ENCODE measurements around the gene THSD4. TPM values are rescaled to one million over a fixed set of nuclear protein-coding genes. Genes with fewer than 3 reads are reported as not detected.

Gene THSD4
- total RNA-seq, 4 donors from 2014 or later = 16.6 to 25.3 (median 24.1) TPM

GRCh38 chr15:71629781-71630474, 514.7 kb downstream of the THSD4 start:
- Histone ChIP-seq H3K9me3 (no peaks in the 10 kb centered on the region), H3K4me1 (peaks cover 8% of the 10 kb centered on the region), H3K27ac (no peak overlapping the region), H3K4me3 (no peak overlapping the region), H3K27me3 (no peaks in the 10 kb centered on the region), H3K36me3 (no peaks in the 10 kb centered on the region)
- DNase-seq (ENCODE audit: low spot score in 2 of 2) = no peak
- TF ChIP-seq POLR2AphosphoS5 (IDR thresholded peaks at IDR 0.05) = no peak
- TF ChIP-seq EP300 (IDR thresholded peaks at IDR 0.05) = no peak
- no peak for TF ChIP-seq CTCF (IDR thresholded peaks at IDR 0.05)
- no peak for TF ChIP-seq POLR2A (IDR thresholded peaks at IDR 0.05)
- 55% methylated on average over 9 of the region's 9 CpGs for WGBS

- 87% methylated on average over 2 of the region's 2 CpGs for WGBS
- DNase-seq (ENCODE audit: low spot score in 2 of 2) = no peak
- Histone ChIP-seq H3K36me3 (no peaks in the 10 kb centered on the region), H3K27ac (no peak overlapping the region), H3K9me3 (no peaks in the 10 kb centered on the region), H3K27me3 (no peaks in the 10 kb centered on the region), H3K4me3 (no peak overlapping the region), H3K4me1 (peaks cover 10% of the 10 kb centered on the region)
- TF ChIP-seq EP300 (IDR thresholded peaks at IDR 0.05) (no peak), POLR2A (IDR thresholded peaks at IDR 0.05) (no peak), CTCF (IDR thresholded peaks at IDR 0.05) (no peak), POLR2AphosphoS5 (IDR thresholded peaks at IDR 0.05) (no peak)
These were observed 515.2 kb downstream of the THSD4 start for GRCh38 chr15:71630475-71630809.

GRCh38 chr15:71632576-71633195, 517.4 kb downstream of the THSD4 start:
- WGBS = 53% methylated on average over 3 of the region's 3 CpGs
- Histone ChIP-seq H3K27ac (no peak overlapping the region), H3K9me3 (no peaks in the 10 kb centered on the region), H3K36me3 (no peaks in the 10 kb centered on the region), H3K4me3 (no peak overlapping the region), H3K4me1 (peaks cover 10% of the 10 kb centered on the region), H3K27me3 (no peaks in the 10 kb centered on the region)
- no peak for TF ChIP-seq POLR2A (IDR thresholded peaks at IDR 0.05)
- TF ChIP-seq CTCF (IDR thresholded peaks at IDR 0.05) = no peak
- TF ChIP-seq EP300 (IDR thresholded peaks at IDR 0.05) = no peak
- TF ChIP-seq POLR2AphosphoS5 (IDR thresholded peaks at IDR 0.05) = no peak
- no peak for DNase-seq (ENCODE audit: low spot score in 2 of 2)

GRCh38 chr15:71634820-71635560, 519.7 kb downstream of the THSD4 start:
- Histone ChIP-seq H3K9me3 (no peaks in the 10 kb centered on the region), H3K36me3 (no peaks in the 10 kb centered on the region), H3K4me3 (no peak overlapping the region), H3K27ac (no peak overlapping the region), H3K4me1 (peaks cover 5% of the 10 kb centered on the region), H3K27me3 (no peaks in the 10 kb centered on the region)
- 41% methylated on average over 6 of the region's 6 CpGs for WGBS
- TF ChIP-seq POLR2A (IDR thresholded peaks at IDR 0.05) (no peak), POLR2AphosphoS5 (IDR thresholded peaks at IDR 0.05) (no peak), EP300 (IDR thresholded peaks at IDR 0.05) (no peak), CTCF (IDR thresholded peaks at IDR 0.05) (no peak)
- DNase-seq (ENCODE audit: low spot score in 2 of 2) = no peak

GRCh38 chr15:71635735-71636134, 520.5 kb downstream of the THSD4 start:
- no peak for DNase-seq (ENCODE audit: low spot score in 2 of 2)
- TF ChIP-seq POLR2A (IDR thresholded peaks at IDR 0.05) (no peak), EP300 (IDR thresholded peaks at IDR 0.05) (no peak), POLR2AphosphoS5 (IDR thresholded peaks at IDR 0.05) (no peak), CTCF (IDR thresholded peaks at IDR 0.05) (no peak)
- H3K27me3 ChIP-seq = no peaks in the 10 kb centered on the region
- WGBS = 75% methylated on average over 2 of the region's 2 CpGs
- no peak overlapping the region for H3K27ac ChIP-seq
- no peak overlapping the region for H3K4me3 ChIP-seq
- no peaks in the 10 kb centered on the region for H3K36me3 ChIP-seq
- peaks cover 4% of the 10 kb centered on the region for H3K4me1 ChIP-seq
- no peaks in the 10 kb centered on the region for H3K9me3 ChIP-seq

Data from suprapubic skin (tissue), 4 donors.